Esophagus muscularis mucosa (tissue), 4 donors: ENCODE data around the gene DNAJB12.

ENCODE experiments used
- EP300 ChIP-seq: sonication (generic); formaldehyde crosslinking; IDR thresholded peaks from one replicate; pipeline ENCODE4 v1.6.1; 2017; ENCODE audit warnings: antibody characterized with exemption
- POLR2A ChIP-seq: fragments of 450-650 bp; IDR thresholded peaks from one replicate; pipeline ENCODE4 v1.6.1; 2017; ENCODE audit warnings: antibody characterized with exemption, moderate library complexity, mild to moderate bottlenecking, low read depth
- POLR2AphosphoS5 ChIP-seq, 2 donors: sonication (generic); formaldehyde crosslinking; IDR thresholded peaks; one replicate each; pipeline ENCODE4 v1.6.1; 2017; ENCODE audit warnings: antibody characterized with exemption in 2 of 2
- TF ChIP-seq, protein P1 (sequence below), 3 experiments: fragments of 200-600 bp in 2 of 3; fragments of 450-650 bp in 1 of 3; sonication (generic) in 2 of 3; IDR thresholded peaks; one replicate each; pipeline ENCODE4 v1.5.1; 2017 to 2019; ENCODE audit warnings: antibody characterized with exemption in 3 of 3, mild to moderate bottlenecking in 2 of 3, moderate library complexity in 1 of 3

DNA sequence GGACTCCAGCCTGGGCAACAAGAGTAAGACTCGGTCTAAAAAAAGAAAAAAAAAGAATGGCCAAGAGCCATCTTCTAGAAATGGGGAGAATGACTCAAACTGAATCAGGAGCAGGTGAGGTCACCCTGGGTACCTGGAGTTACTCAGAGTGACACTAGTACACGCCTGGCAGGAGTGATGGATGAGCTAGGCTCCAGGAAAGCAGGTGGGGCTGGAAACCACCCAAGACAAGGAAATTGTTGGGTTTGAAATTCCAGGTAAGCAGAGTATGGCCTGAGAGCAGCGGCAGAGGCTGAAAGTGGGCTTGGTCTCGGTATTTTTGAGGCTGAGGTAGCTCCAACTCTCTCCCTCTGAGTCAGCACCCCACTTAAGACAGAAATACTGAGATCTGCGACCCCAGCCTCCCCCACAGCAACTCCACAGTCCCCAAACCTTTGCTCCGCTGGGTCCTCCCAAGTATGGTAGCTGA is 62.5 kb downstream of the DNAJB12 start:
- peak in 1 of 2 donors; percentile 44 for TF ChIP-seq POLR2AphosphoS5 (IDR thresholded peaks at IDR 0.05)
- TF ChIP-seq, protein P1, sequence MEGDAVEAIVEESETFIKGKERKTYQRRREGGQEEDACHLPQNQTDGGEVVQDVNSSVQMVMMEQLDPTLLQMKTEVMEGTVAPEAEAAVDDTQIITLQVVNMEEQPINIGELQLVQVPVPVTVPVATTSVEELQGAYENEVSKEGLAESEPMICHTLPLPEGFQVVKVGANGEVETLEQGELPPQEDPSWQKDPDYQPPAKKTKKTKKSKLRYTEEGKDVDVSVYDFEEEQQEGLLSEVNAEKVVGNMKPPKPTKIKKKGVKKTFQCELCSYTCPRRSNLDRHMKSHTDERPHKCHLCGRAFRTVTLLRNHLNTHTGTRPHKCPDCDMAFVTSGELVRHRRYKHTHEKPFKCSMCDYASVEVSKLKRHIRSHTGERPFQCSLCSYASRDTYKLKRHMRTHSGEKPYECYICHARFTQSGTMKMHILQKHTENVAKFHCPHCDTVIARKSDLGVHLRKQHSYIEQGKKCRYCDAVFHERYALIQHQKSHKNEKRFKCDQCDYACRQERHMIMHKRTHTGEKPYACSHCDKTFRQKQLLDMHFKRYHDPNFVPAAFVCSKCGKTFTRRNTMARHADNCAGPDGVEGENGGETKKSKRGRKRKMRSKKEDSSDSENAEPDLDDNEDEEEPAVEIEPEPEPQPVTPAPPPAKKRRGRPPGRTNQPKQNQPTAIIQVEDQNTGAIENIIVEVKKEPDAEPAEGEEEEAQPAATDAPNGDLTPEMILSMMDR (IDR thresholded peaks at IDR 0.05) = no peak
- TF ChIP-seq POLR2A = no peak
- TF ChIP-seq EP300 = no peak
